Measurements from ENCODE around the gene ALDH1L2. TPM values are rescaled to one million over a fixed set of nuclear protein-coding genes. Genes with fewer than 3 reads are reported as not detected.

The ALDH1L2 gene
- total RNA-seq, 3 donors from 2014 or later = 0.29 to 0.81 (median 0.35) TPM

DNA sequence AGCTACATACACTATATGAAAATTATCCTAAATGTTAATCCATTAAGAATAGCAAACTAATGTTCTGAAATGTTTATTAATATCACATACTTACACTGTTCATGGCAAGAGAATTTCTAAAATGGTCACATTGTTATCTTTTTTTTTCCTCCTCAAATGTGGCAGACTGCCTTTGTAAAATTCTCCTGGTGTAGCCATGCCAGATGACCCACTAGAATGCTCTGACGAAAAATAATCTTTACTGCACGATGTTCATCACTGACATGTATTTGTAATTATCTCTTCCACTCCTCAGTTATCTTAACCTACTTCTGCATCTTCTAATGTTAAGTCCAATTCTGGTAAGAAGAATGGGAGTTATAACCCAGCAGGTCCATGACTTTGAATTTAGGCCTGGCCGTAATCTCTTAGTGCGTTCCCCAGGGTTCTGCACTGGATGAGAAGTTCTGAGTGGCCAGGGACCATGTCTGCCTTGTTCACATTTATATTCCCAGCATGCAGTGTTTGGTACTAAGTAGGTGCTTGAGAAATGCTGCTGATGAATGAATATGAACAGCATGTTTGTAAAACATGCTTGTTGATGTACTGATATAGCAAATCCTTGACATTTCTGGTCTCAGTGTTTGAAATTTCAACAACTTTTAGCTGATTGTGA is 51.4 kb downstream of the ALDH1L2 start:
- ATAC-seq = no peak

DNA sequence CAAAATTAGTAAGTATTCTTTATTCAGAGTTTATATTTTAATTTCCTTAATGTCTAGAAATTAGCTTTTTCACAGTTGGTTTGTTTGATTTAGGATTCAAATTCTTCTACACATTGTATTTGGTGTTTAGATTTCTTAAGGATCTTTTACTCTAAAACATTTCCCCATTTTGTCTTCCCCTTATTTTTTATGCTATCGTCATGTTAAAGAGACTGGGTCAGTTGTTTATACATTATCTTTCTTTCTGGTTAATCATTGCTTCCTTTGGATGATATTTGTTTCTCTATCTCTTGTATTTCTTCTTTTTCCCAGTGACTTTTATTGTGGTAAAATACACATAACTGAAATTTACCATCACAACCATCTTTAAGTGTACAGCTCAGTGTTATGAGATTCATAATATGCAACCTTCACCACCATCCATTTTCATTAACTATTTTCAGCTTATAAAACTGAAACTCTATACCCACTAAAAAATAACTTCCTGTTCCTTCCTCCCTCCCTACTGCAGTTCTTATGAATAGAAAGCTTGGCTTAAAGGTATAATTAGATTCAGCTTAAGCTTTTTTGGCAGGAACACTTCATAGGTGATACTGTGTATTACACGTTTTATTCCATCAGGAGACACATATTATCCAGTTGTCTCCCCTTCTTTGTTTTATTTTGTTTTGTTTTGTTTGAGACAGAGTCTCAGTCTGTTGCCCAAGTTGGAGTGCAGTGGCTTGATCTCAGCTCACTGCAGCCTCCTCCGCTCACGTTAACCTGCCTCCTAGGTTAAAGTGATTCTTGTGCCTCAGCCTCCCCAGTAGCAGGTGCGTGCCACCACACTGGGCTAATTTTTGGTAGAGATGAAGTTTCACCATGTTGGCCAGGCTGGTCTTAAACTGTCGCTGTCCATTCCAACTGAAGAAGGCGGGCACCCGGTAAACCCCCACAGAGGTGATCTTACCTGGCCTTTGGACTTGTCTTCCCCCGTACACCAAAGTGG is 53.1 kb downstream of the ALDH1L2 start:
- H3K4me3 Mint-ChIP-seq = peak overlapping the region; percentile 8
- H3K36me3 Mint-ChIP-seq (ENCODE audit: insufficient read depth) = peaks cover 2% of the 10 kb centered on the region
- H3K27me3 Mint-ChIP-seq (ENCODE audit: low read depth) = no peaks in the 10 kb centered on the region
- peak; percentile 58 to 73 for ATAC-seq
- peaks cover 29% of the 10 kb centered on the region for H3K4me1 Mint-ChIP-seq (ENCODE audit: low read depth)
- no peak for DNase-seq
- H3K9me3 Mint-ChIP-seq = no peaks in the 10 kb centered on the region

More for the DNA sequence above, 51.4 kb downstream of the ALDH1L2 start:
- Mint-ChIP-seq H3K27me3 (ENCODE audit: low read depth) (no peaks in the 10 kb centered on the region), H3K9me3 (no peaks in the 10 kb centered on the region), H3K4me1 (ENCODE audit: low read depth) (peaks cover 41% of the 10 kb centered on the region), H3K4me3 (no peak overlapping the region), H3K36me3 (ENCODE audit: insufficient read depth) (peaks cover 2% of the 10 kb centered on the region)
- DNase-seq = no peak

GRCh38 chr12:105026411-105026810 is 57.8 kb downstream of the ALDH1L2 start:
- DNase-seq = no peak
- ATAC-seq = no peak
- Mint-ChIP-seq H3K4me3 (no peak overlapping the region), H3K9me3 (no peaks in the 10 kb centered on the region), H3K4me1 (ENCODE audit: low read depth) (peaks cover 7% of the 10 kb centered on the region), H3K27me3 (ENCODE audit: low read depth) (no peaks in the 10 kb centered on the region), H3K36me3 (ENCODE audit: insufficient read depth) (peaks cover 1% of the 10 kb centered on the region)

DNA sequence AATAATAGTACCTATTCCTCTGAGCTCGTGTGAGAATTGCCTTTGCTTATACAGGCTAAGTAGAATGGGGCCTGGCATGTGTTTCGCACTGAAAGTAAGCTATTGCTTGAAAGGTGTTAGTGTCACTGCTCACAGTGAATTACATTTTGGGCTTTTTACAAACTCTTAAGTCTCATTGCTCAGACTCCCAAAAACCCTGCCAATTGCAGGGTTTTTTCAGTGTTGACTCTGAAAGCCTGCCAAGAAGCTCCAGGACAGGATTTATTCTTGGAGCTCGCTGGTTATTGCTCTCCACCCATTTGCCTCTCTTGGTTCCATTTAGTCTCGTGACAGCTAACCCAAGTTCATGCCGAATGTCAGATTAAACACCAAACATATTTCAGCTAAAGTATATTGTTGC is 58.4 kb downstream of the ALDH1L2 start:
- Mint-ChIP-seq H3K9me3 (no peaks in the 10 kb centered on the region), H3K4me1 (ENCODE audit: low read depth) (peaks cover 2% of the 10 kb centered on the region), H3K27me3 (ENCODE audit: low read depth) (no peaks in the 10 kb centered on the region), H3K4me3 (no peak overlapping the region), H3K36me3 (ENCODE audit: insufficient read depth) (peaks cover 3% of the 10 kb centered on the region)
- ATAC-seq (no peak), DNase-seq (no peak)

DNA sequence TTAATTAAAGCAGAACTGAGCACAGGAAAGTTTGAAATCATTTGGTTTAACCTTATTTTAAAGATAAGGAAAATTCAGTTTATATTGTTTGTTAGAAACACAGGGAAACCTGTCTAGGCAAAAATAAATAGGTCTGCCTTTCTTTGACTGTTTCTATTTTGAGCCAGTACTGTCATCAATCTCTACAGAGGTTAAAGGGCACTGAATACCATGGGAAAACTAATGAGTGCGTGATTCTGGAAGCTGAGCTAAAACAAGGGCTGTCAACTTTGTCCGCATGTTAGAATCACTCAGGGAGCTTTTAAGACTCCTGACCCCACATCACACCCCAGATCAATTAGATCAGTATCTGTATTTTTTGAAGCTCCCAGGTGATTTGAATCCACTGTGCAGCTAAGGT is 59.3 kb downstream of the ALDH1L2 start:
- H3K36me3 Mint-ChIP-seq (ENCODE audit: insufficient read depth) = peaks cover 5% of the 10 kb centered on the region
- no peaks in the 10 kb centered on the region for H3K27me3 Mint-ChIP-seq (ENCODE audit: low read depth)
- H3K4me1 Mint-ChIP-seq (ENCODE audit: low read depth) = no peaks in the 10 kb centered on the region
- H3K9me3 Mint-ChIP-seq = no peaks in the 10 kb centered on the region
- no peak overlapping the region for H3K4me3 Mint-ChIP-seq
- DNase-seq = no peak
- ATAC-seq = no peak

DNA sequence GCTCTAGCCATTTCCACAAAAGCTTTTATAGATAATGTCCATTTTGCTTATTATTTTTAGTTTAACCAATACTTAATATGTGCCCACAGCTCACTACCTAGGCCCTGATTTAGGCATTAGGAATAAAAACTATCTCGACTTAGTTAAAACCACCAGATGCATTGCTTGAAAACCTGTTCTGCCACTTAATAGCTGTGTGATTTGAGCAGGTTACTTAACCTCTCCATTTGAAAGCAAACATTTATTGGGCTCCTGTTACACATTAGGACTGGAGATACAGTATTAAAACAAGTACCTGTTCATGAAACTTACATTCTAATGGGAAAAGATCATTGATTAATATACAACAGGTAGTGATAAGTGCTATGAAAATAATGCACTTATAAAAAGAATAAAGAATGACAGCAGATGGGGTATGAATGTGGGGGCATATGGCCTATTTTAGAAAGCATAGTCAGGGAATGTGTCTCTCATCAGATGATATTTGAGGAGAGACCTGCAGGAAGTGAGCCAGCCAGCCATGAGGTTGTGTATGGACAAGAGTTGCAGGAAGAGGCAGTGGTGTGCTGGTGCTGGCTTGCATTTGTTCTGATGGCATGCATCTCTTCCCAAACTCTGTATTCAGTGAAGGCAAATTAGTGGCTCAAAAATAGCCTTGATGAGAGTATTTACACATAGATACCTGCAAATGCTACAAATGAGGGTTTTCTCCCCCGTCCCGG is 63.9 kb downstream of the ALDH1L2 start:
- ATAC-seq (no peak), DNase-seq (no peak)
- Mint-ChIP-seq H3K4me1 (ENCODE audit: low read depth) (no peaks in the 10 kb centered on the region), H3K27me3 (ENCODE audit: low read depth) (no peaks in the 10 kb centered on the region), H3K9me3 (no peaks in the 10 kb centered on the region), H3K36me3 (ENCODE audit: insufficient read depth) (peaks cover 9% of the 10 kb centered on the region), H3K4me3 (no peak overlapping the region)

GRCh38 chr12:105018776-105019175 is 65.5 kb downstream of the ALDH1L2 start:
- Mint-ChIP-seq H3K27me3 (ENCODE audit: low read depth) (no peaks in the 10 kb centered on the region), H3K36me3 (ENCODE audit: insufficient read depth) (peaks cover 14% of the 10 kb centered on the region), H3K4me1 (ENCODE audit: low read depth) (no peaks in the 10 kb centered on the region), H3K4me3 (no peak overlapping the region), H3K9me3 (no peaks in the 10 kb centered on the region)
- ATAC-seq (no peak), DNase-seq (no peak)

GRCh38 chr12:105018012-105018411 is 66.2 kb downstream of the ALDH1L2 start:
- Mint-ChIP-seq H3K9me3 (no peaks in the 10 kb centered on the region), H3K4me3 (no peak overlapping the region), H3K27me3 (ENCODE audit: low read depth) (no peaks in the 10 kb centered on the region), H3K4me1 (ENCODE audit: low read depth) (no peaks in the 10 kb centered on the region), H3K36me3 (ENCODE audit: insufficient read depth) (peaks cover 16% of the 10 kb centered on the region)
- no peak for DNase-seq
- no peak for ATAC-seq

- ATAC-seq = no peak
- H3K4me3 Mint-ChIP-seq = no peak overlapping the region
- H3K9me3 Mint-ChIP-seq = peaks cover 6% of the 10 kb centered on the region
- peaks cover 34% of the 10 kb centered on the region for H3K36me3 Mint-ChIP-seq (ENCODE audit: insufficient read depth)
- H3K27me3 Mint-ChIP-seq (ENCODE audit: low read depth) = no peaks in the 10 kb centered on the region
- H3K4me1 Mint-ChIP-seq (ENCODE audit: low read depth) = no peaks in the 10 kb centered on the region
- DNase-seq = no peak
These were observed 68.7 kb downstream of the ALDH1L2 start for GRCh38 chr12:105015543-105015942.

- H3K4me3 Mint-ChIP-seq = no peak overlapping the region
- H3K9me3 Mint-ChIP-seq = peaks cover 12% of the 10 kb centered on the region
- ATAC-seq (no peak), DNase-seq (no peak)
- H3K27me3 Mint-ChIP-seq (ENCODE audit: low read depth) = no peaks in the 10 kb centered on the region
- H3K36me3 Mint-ChIP-seq (ENCODE audit: insufficient read depth) = peaks cover 44% of the 10 kb centered on the region
- H3K4me1 Mint-ChIP-seq (ENCODE audit: low read depth) = no peaks in the 10 kb centered on the region
These were observed 69.7 kb downstream of the ALDH1L2 start for GRCh38 chr12:105014603-105015002.

- H3K36me3 Mint-ChIP-seq (ENCODE audit: insufficient read depth) = peaks cover 51% of the 10 kb centered on the region
- H3K27me3 Mint-ChIP-seq (ENCODE audit: low read depth) = no peaks in the 10 kb centered on the region
- DNase-seq = no peak
- peaks cover 12% of the 10 kb centered on the region for H3K9me3 Mint-ChIP-seq
- H3K4me1 Mint-ChIP-seq (ENCODE audit: low read depth) = no peaks in the 10 kb centered on the region
- no peak for ATAC-seq
- no peak overlapping the region for H3K4me3 Mint-ChIP-seq
These were observed 70.4 kb downstream of the ALDH1L2 start for GRCh38 chr12:105013892-105014291.

GRCh38 chr12:105001476-105001875 is 82.8 kb downstream of the ALDH1L2 start:
- no peaks in the 10 kb centered on the region for H3K27me3 Mint-ChIP-seq (ENCODE audit: low read depth)
- no peak for DNase-seq
- peaks cover 5% of the 10 kb centered on the region for H3K4me1 Mint-ChIP-seq (ENCODE audit: low read depth)
- H3K36me3 Mint-ChIP-seq (ENCODE audit: insufficient read depth) = peaks cover 84% of the 10 kb centered on the region
- no peak for ATAC-seq
- no peak overlapping the region for H3K4me3 Mint-ChIP-seq
- H3K9me3 Mint-ChIP-seq = peaks cover 15% of the 10 kb centered on the region

- Mint-ChIP-seq H3K36me3 (ENCODE audit: insufficient read depth) (peaks cover 80% of the 10 kb centered on the region), H3K4me1 (ENCODE audit: low read depth) (peaks cover 1% of the 10 kb centered on the region), H3K9me3 (peaks cover 15% of the 10 kb centered on the region), H3K27me3 (ENCODE audit: low read depth) (no peaks in the 10 kb centered on the region), H3K4me3 (no peak overlapping the region)
- DNase-seq (no peak), ATAC-seq (no peak)
These were observed 84.9 kb downstream of the ALDH1L2 start for GRCh38 chr12:104999347-104999685.

Data from activated T-cell treated with anti-CD3 and anti-CD28 coated beads, Interleukin-2, amount 50 U/mL, for 4 hours (primary cell).